KMS-11 (cell line): ENCODE data around the gene KDM4B.

ENCODE experiments used
- H2AFZ ChIP-seq: fragments of 200-600 bp; sonication (generic); 2 replicates; pipeline ENCODE4 v1.6.1; 2016; ENCODE audit warnings: antibody characterized with exemption, mixed run types, low read depth
- H3K27ac ChIP-seq: fragments of 200-600 bp; sonication (generic); 2 replicates; pipeline ENCODE4 v1.6.1; 2016; ENCODE audit warnings: mild to moderate bottlenecking, mixed run types
- H3K27me3 ChIP-seq: fragments of 200-600 bp; sonication (generic); 2 replicates; pipeline ENCODE4 v1.6.1; 2017; ENCODE audit warnings: mild to moderate bottlenecking, low read depth, mixed run types, moderate library complexity; ENCODE audit not compliant: insufficient read depth
- H3K36me3 ChIP-seq: fragments of 200-600 bp; sonication (generic); 2 replicates; pipeline ENCODE4 v1.6.1; 2017; ENCODE audit warnings: mild to moderate bottlenecking, mixed run types; ENCODE audit not compliant: insufficient read depth
- H3K4me1 ChIP-seq: fragments of 200-600 bp; sonication (generic); 2 replicates; pipeline ENCODE4 v1.6.1; 2016; ENCODE audit warnings: mild to moderate bottlenecking, low read depth, mixed run types; ENCODE audit not compliant: poor library complexity, severe bottlenecking
- H3K4me2 ChIP-seq: fragments of 200-600 bp; sonication (generic); 2 replicates; pipeline ENCODE4 v1.7.0; 2016; ENCODE audit warnings: mild to moderate bottlenecking, mixed run types
- H3K4me3 ChIP-seq: fragments of 200-600 bp; sonication (generic); IDR thresholded peaks from 2 replicates; pipeline ENCODE4 v1.6.1; 2017; ENCODE audit warnings: low read depth, low read length, mixed read lengths; ENCODE audit not compliant: insufficient read depth
- H3K79me2 ChIP-seq: fragments of 200-600 bp; sonication (generic); 2 replicates; pipeline ENCODE4 v1.6.1; 2016; ENCODE audit warnings: low read depth, mixed run types; ENCODE audit not compliant: insufficient read depth
- H3K9ac ChIP-seq: fragments of 200-600 bp; sonication (generic); 2 replicates; pipeline ENCODE4 v1.6.1; 2016; ENCODE audit warnings: mild to moderate bottlenecking, mixed run types
- H4K20me1 ChIP-seq: fragments of 200-600 bp; sonication (generic); 2 replicates; pipeline ENCODE4 v1.6.1; 2016; ENCODE audit warnings: mild to moderate bottlenecking, mixed run types; ENCODE audit not compliant: insufficient read depth
- CTCF ChIP-seq: fragments of 200-600 bp; sonication (generic); conservative IDR thresholded peaks from 2 replicates; pipeline ENCODE4 v1.6.1; 2017; ENCODE audit warnings: low read depth, mild to moderate bottlenecking, antibody characterized with exemption, low read length, moderate library complexity, mixed read lengths

KDM4B gene

GRCh38 chr19:5074830-5075394 lies 106.0 kb downstream of the KDM4B start:
- Histone ChIP-seq H3K4me3 (no peak overlapping the region), H3K27me3 (no peaks in the 10 kb centered on the region), H3K27ac (no peak overlapping the region), H2AFZ (no peak overlapping the region), H3K4me1 (no peaks in the 10 kb centered on the region), H3K79me2 (no peaks in the 10 kb centered on the region), H3K4me2 (no peak overlapping the region), H4K20me1 (no peaks in the 10 kb centered on the region), H3K9ac (no peak overlapping the region), H3K36me3 (no peaks in the 10 kb centered on the region)
- no peak for TF ChIP-seq CTCF

GRCh38 chr19:5075597-5075996 lies 106.7 kb downstream of the KDM4B start:
- H3K27me3 ChIP-seq, result no peaks in the 10 kb centered on the region
- no peaks in the 10 kb centered on the region for H3K4me1 ChIP-seq
- H2AFZ ChIP-seq, result no peak overlapping the region
- no peaks in the 10 kb centered on the region for H3K79me2 ChIP-seq
- no peaks in the 10 kb centered on the region for H4K20me1 ChIP-seq
- H3K4me2 ChIP-seq, result no peak overlapping the region
- H3K27ac ChIP-seq, result no peak overlapping the region
- H3K4me3 ChIP-seq, result no peak overlapping the region
- H3K9ac ChIP-seq, result no peak overlapping the region
- 0 out of 2 replicates have a peak, but pooled peaks cover 4% of the 10 kb centered on the region for H3K36me3 ChIP-seq
- TF ChIP-seq CTCF, result no peak

- Histone ChIP-seq H3K27ac (no peak overlapping the region), H3K4me1 (no peaks in the 10 kb centered on the region), H2AFZ (no peak overlapping the region), H3K4me3 (no peak overlapping the region), H3K79me2 (no peaks in the 10 kb centered on the region), H4K20me1 (no peaks in the 10 kb centered on the region), H3K4me2 (no peak overlapping the region), H3K27me3 (no peaks in the 10 kb centered on the region), H3K36me3 (0 out of 2 replicates have a peak, but pooled peaks cover 4% of the 10 kb centered on the region), H3K9ac (no peak overlapping the region)
- no peak for TF ChIP-seq CTCF
These were observed 107.7 kb downstream of the KDM4B start for GRCh38 chr19:5076440-5077208.

DNA sequence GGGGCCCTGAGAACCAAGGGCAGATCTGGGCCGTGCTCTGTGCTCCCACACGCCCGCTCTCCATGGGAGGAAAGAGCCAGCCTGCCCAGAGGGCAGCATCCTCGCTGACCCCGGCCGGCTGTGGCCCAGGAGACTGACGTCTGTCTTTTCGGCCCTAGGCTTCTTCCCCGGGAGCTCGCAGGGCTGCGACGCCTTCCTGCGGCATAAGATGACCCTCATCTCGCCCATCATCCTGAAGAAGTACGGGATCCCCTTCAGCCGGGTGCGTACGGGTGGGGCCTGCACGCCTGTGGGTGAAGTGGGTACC lies 108.2 kb downstream of the KDM4B start:
- Histone ChIP-seq H3K79me2 (no peaks in the 10 kb centered on the region), H3K4me2 (no peak overlapping the region), H2AFZ (no peak overlapping the region), H3K4me3 (no peak overlapping the region), H3K27ac (no peak overlapping the region), H3K27me3 (no peaks in the 10 kb centered on the region), H4K20me1 (no peaks in the 10 kb centered on the region), H3K9ac (no peak overlapping the region), H3K36me3 (0 out of 2 replicates have a peak, but pooled peaks cover 4% of the 10 kb centered on the region), H3K4me1 (no peaks in the 10 kb centered on the region)
- no peak for TF ChIP-seq CTCF
